Measurements from ENCODE around the gene USP48.

Gene USP48

GRCh38 chr1:21716169-21716568, 66.8 kb downstream of the USP48 start:
- H3K9me3 ChIP-seq (replicated peaks in 1 of 11), result no peaks in the 10 kb centered on the region
- no peaks in the 10 kb centered on the region for H3K27me3 ChIP-seq
- H3K27ac ChIP-seq, result no peak overlapping the region
- peaks cover 0 to 13% (median 3%) of the 10 kb centered on the region in 11 experiments; a peak in 5 of 22 replicates for H4K20me1 ChIP-seq
- no peak for TF ChIP-seq Cebpa-rat (IDR thresholded peaks at IDR 0.05)
- H3K4me3 ChIP-seq, result no peak overlapping the region
- H3K4me1 ChIP-seq, result peaks cover 0 to 9% (median 5%) of the 10 kb centered on the region in 10 experiments; a peak in 11 of 20 replicates
- no peak overlapping the region for H3K9ac ChIP-seq
- no peak overlapping the region for H3K4me2 ChIP-seq
- peaks cover 96 to 100% (median 98%) of the 10 kb centered on the region in 11 experiments for H3K36me3 ChIP-seq

- no peaks in the 10 kb centered on the region for H3K9me3 ChIP-seq (replicated peaks in 1 of 11)
- H3K27me3 ChIP-seq, result no peaks in the 10 kb centered on the region
- TF ChIP-seq Cebpa-rat (IDR thresholded peaks at IDR 0.05), result no peak
- peaks cover 16 to 46% (median 30%) of the 10 kb centered on the region in 10 experiments for H3K4me1 ChIP-seq
- peak overlapping the region in 4 of 11 experiments; percentile 50 to 69 (median 60); a peak in 5 of 22 replicates for H3K4me2 ChIP-seq
- peaks cover 0 to 13% (median 4%) of the 10 kb centered on the region in 11 experiments; a peak in 7 of 22 replicates for H4K20me1 ChIP-seq
- no peak overlapping the region for H3K4me3 ChIP-seq
- peaks cover 65 to 97% (median 82%) of the 10 kb centered on the region in 11 experiments for H3K36me3 ChIP-seq
- no peak overlapping the region for H3K27ac ChIP-seq
- H3K9ac ChIP-seq, result no peak overlapping the region
These were observed 75.1 kb downstream of the USP48 start for GRCh38 chr1:21707891-21708290.

- Histone ChIP-seq H3K27me3 (no peaks in the 10 kb centered on the region), H3K9me3 (replicated peaks in 1 of 11) (no peaks in the 10 kb centered on the region), H4K20me1 (peaks cover 0 to 19% (median 4%) of the 10 kb centered on the region in 11 experiments; a peak in 7 of 22 replicates), H3K4me2 (peak overlapping the region; percentile 26 to 72 (median 57); a peak in 21 of 22 replicates), H3K36me3 (peaks cover 67 to 98% (median 84%) of the 10 kb centered on the region in 11 experiments), H3K27ac (peak overlapping the region in 1 of 11 experiments; percentile 26; a peak in 1 of 22 replicates), H3K9ac (peak overlapping the region in 2 of 11 experiments; percentile 10 to 32; a peak in 4 of 22 replicates), H3K4me3 (no peak overlapping the region), H3K4me1 (peaks cover 16 to 46% (median 30%) of the 10 kb centered on the region in 10 experiments)
- no peak for TF ChIP-seq Cebpa-rat (IDR thresholded peaks at IDR 0.05)
These were observed 75.7 kb downstream of the USP48 start for GRCh38 chr1:21707086-21707840.

- H3K27ac ChIP-seq, result peak overlapping the region in 10 of 11 experiments; percentile 9 to 55 (median 40); a peak in 12 of 22 replicates
- H3K9ac ChIP-seq, result peak overlapping the region in 7 of 11 experiments; percentile 10 to 32 (median 14); a peak in 8 of 22 replicates
- peak in 10 of 11 experiments; percentile 13 to 80 (median 34); a peak in 7 of 22 replicates for TF ChIP-seq Cebpa-rat (IDR thresholded peaks at IDR 0.05)
- peak overlapping the region; percentile 26 to 72 (median 57) for H3K4me2 ChIP-seq
- no peaks in the 10 kb centered on the region for H3K27me3 ChIP-seq
- H3K9me3 ChIP-seq (replicated peaks in 1 of 11), result no peaks in the 10 kb centered on the region
- peaks cover 0 to 15% (median under 1%) of the 10 kb centered on the region in 11 experiments; a peak in 6 of 22 replicates for H4K20me1 ChIP-seq
- H3K4me3 ChIP-seq, result no peak overlapping the region
- H3K4me1 ChIP-seq, result peaks cover 16 to 46% (median 30%) of the 10 kb centered on the region in 10 experiments
- H3K36me3 ChIP-seq, result peaks cover 67 to 98% (median 84%) of the 10 kb centered on the region in 11 experiments
These were observed 76.7 kb downstream of the USP48 start for GRCh38 chr1:21706151-21706835.

- Histone ChIP-seq H3K36me3 (peaks cover 67 to 98% (median 85%) of the 10 kb centered on the region in 11 experiments), H3K4me2 (peak overlapping the region in 1 of 11 experiments; percentile 71; a peak in 3 of 22 replicates), H3K9ac (peak overlapping the region in 4 of 11 experiments; percentile 10 to 49 (median 38); a peak in 3 of 22 replicates), H3K27ac (peak overlapping the region in 10 of 11 experiments; percentile 8 to 55 (median 34); a peak in 16 of 22 replicates), H4K20me1 (peaks cover 0 to 18% (median 0%) of the 10 kb centered on the region in 11 experiments; a peak in 6 of 22 replicates), H3K27me3 (no peaks in the 10 kb centered on the region), H3K4me3 (no peak overlapping the region), H3K4me1 (peaks cover 19 to 48% (median 32%) of the 10 kb centered on the region in 10 experiments), H3K9me3 (replicated peaks in 1 of 11) (no peaks in the 10 kb centered on the region)
- no peak for TF ChIP-seq Cebpa-rat (IDR thresholded peaks at IDR 0.05)
These were observed 77.5 kb downstream of the USP48 start for GRCh38 chr1:21705303-21705980.

- H3K9me3 ChIP-seq (replicated peaks in 1 of 11), result no peaks in the 10 kb centered on the region
- TF ChIP-seq Cebpa-rat (IDR thresholded peaks at IDR 0.05), result no peak
- no peak overlapping the region for H3K4me3 ChIP-seq
- no peak overlapping the region for H3K4me2 ChIP-seq
- peaks cover 0 to 22% (median 0%) of the 10 kb centered on the region in 11 experiments; a peak in 6 of 22 replicates for H4K20me1 ChIP-seq
- H3K36me3 ChIP-seq, result peaks cover 73 to 98% (median 90%) of the 10 kb centered on the region in 11 experiments
- H3K4me1 ChIP-seq, result peaks cover 23 to 49% (median 32%) of the 10 kb centered on the region in 10 experiments
- H3K27ac ChIP-seq, result peak overlapping the region in 3 of 11 experiments; percentile 26 to 58 (median 33); a peak in 4 of 22 replicates
- peak overlapping the region in 1 of 11 experiments; percentile 30; a peak in 2 of 22 replicates for H3K9ac ChIP-seq
- H3K27me3 ChIP-seq, result no peaks in the 10 kb centered on the region
These were observed 78.8 kb downstream of the USP48 start for GRCh38 chr1:21704145-21704544.

GRCh38 chr1:21703318-21703963, 79.5 kb downstream of the USP48 start:
- H3K27me3 ChIP-seq, result no peaks in the 10 kb centered on the region
- H3K4me1 ChIP-seq, result peaks cover 23 to 46% (median 32%) of the 10 kb centered on the region in 10 experiments
- H3K9ac ChIP-seq, result peak overlapping the region in 1 of 11 experiments; percentile 30; a peak in 2 of 22 replicates
- H4K20me1 ChIP-seq, result peaks cover 0 to 22% (median 0%) of the 10 kb centered on the region in 11 experiments; a peak in 7 of 22 replicates
- H3K4me2 ChIP-seq, result no peak overlapping the region
- H3K4me3 ChIP-seq, result no peak overlapping the region
- H3K9me3 ChIP-seq (replicated peaks in 1 of 11), result no peaks in the 10 kb centered on the region
- peaks cover 72 to 98% (median 90%) of the 10 kb centered on the region in 11 experiments for H3K36me3 ChIP-seq
- no peak for TF ChIP-seq Cebpa-rat (IDR thresholded peaks at IDR 0.05)
- peak overlapping the region in 6 of 11 experiments; percentile 4 to 58 (median 26); a peak in 9 of 22 replicates for H3K27ac ChIP-seq

- peaks cover 72 to 98% (median 89%) of the 10 kb centered on the region in 11 experiments for H3K36me3 ChIP-seq
- no peak overlapping the region for H3K4me2 ChIP-seq
- H3K27ac ChIP-seq, result no peak overlapping the region
- H3K27me3 ChIP-seq, result no peaks in the 10 kb centered on the region
- H3K9me3 ChIP-seq (replicated peaks in 1 of 11), result no peaks in the 10 kb centered on the region
- H3K9ac ChIP-seq, result no peak overlapping the region
- TF ChIP-seq Cebpa-rat (IDR thresholded peaks at IDR 0.05), result no peak
- peaks cover 0 to 22% (median 0%) of the 10 kb centered on the region in 11 experiments; a peak in 7 of 22 replicates for H4K20me1 ChIP-seq
- peaks cover 23 to 41% (median 30%) of the 10 kb centered on the region in 10 experiments for H3K4me1 ChIP-seq
- no peak overlapping the region for H3K4me3 ChIP-seq
These were observed 80.2 kb downstream of the USP48 start for GRCh38 chr1:21702780-21703179.

Data from BLaER1 treated with 17β-estradiol and CSF1 and Interleukin-3, amounts not matched to agents 10 nM and 100 nM (cell line).